Vagina (tissue), 2 donors: Measurements from ENCODE around the gene ST7.

ENCODE experiments used
- CTCF ChIP-seq, 3 experiments: fragments of 450-650 bp in 2 of 3; fragments of 200-600 bp in 1 of 3; sonication (generic) in 1 of 3; IDR thresholded peaks; one replicate each; pipeline ENCODE4 v1.5.1; 2017 to 2019; ENCODE audit warnings: antibody characterized with exemption in 3 of 3, mild to moderate bottlenecking in 2 of 3, moderate library complexity in 2 of 3
- POLR2A ChIP-seq, 2 donors: fragments of 450-650 bp; IDR thresholded peaks; one replicate each; pipeline ENCODE4 v1.6.1; 2017; ENCODE audit warnings: antibody characterized with exemption in 2 of 2, mild to moderate bottlenecking in 2 of 2, moderate library complexity in 2 of 2
- POLR2AphosphoS5 ChIP-seq, 2 donors: sonication (generic); formaldehyde crosslinking; IDR thresholded peaks; one replicate each; pipeline ENCODE4 v1.9.0; 2017; ENCODE audit warnings: antibody characterized with exemption in 2 of 2, mild to moderate bottlenecking in 2 of 2, low read depth in 1 of 2; ENCODE audit not compliant: insufficient read depth in 1 of 2

- no peak for TF ChIP-seq POLR2A (IDR thresholded peaks at IDR 0.05)
- no peak for TF ChIP-seq CTCF (IDR thresholded peaks at IDR 0.05)
- TF ChIP-seq POLR2AphosphoS5 (IDR thresholded peaks at IDR 0.05; ENCODE audit: insufficient read depth in 1 of 2, low read depth in 1 of 2), result no peak
Measured at GRCh38 chr7:116994611-116995010, 41.3 kb downstream of the ST7 start.
